ENCODE measurements around the gene IRF5.

DNA sequence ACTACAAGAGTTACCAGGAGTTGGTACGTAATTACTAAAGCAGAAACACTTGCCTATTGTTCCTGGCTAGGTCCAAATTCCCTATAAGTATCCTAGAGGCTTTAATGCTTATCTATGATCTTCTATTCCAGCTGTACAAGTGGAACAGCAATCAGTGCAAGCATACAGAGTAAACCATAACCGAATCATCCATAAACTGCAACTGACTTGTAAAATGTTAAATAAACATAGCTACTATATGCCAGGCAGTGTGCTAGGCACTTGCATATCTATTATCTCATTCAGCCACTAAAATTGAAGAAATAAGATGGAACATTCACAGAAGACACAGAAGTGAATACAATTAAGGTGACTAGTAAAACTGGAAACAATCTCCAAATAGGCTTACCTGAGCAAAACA lies 55.7 kb downstream of the IRF5 start:
- no peak for TF ChIP-seq POLR2A (IDR thresholded peaks at IDR 0.05)
- TF ChIP-seq, protein P1, sequence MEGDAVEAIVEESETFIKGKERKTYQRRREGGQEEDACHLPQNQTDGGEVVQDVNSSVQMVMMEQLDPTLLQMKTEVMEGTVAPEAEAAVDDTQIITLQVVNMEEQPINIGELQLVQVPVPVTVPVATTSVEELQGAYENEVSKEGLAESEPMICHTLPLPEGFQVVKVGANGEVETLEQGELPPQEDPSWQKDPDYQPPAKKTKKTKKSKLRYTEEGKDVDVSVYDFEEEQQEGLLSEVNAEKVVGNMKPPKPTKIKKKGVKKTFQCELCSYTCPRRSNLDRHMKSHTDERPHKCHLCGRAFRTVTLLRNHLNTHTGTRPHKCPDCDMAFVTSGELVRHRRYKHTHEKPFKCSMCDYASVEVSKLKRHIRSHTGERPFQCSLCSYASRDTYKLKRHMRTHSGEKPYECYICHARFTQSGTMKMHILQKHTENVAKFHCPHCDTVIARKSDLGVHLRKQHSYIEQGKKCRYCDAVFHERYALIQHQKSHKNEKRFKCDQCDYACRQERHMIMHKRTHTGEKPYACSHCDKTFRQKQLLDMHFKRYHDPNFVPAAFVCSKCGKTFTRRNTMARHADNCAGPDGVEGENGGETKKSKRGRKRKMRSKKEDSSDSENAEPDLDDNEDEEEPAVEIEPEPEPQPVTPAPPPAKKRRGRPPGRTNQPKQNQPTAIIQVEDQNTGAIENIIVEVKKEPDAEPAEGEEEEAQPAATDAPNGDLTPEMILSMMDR (IDR thresholded peaks at IDR 0.05): no peak
- TF ChIP-seq POLR2AphosphoS5 (IDR thresholded peaks at IDR 0.05): no peak
- no peak for TF ChIP-seq EP300 (IDR thresholded peaks at IDR 0.05)

Data from suprapubic skin (tissue), 4 donors.